ENCODE data around the gene NFS1.

Gene NFS1

DNA sequence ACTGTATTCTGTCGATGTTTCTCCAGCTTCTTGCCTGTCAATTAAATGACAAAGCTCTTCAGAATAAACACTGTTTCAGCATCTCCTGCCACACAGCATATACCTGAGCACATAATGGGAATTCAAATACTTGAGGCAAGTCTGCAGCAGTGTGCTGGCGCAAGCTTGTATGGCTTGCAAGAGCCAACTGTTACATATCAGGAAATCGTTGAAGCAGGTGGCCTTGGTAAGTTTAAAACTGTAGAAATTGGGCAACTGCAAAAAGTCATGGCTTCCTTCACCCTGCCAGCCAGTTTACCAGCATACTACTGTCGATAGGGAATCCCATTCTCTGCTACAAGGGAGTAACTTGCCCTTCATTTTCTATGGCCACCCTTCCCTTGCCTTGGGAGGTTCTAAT, 57.4 kb downstream of the NFS1 start:
- Histone ChIP-seq H3K4me2 (no peak overlapping the region), H3K79me2 (ENCODE audit: insufficient read depth, low read depth) (peaks cover 40% of the 10 kb centered on the region; the same call in 1 of the 2 replicates), H3K4me3 (IDR thresholded peaks at IDR 0.05; ENCODE audit: insufficient read depth, low read depth, low read length) (no peak overlapping the region)

DNA sequence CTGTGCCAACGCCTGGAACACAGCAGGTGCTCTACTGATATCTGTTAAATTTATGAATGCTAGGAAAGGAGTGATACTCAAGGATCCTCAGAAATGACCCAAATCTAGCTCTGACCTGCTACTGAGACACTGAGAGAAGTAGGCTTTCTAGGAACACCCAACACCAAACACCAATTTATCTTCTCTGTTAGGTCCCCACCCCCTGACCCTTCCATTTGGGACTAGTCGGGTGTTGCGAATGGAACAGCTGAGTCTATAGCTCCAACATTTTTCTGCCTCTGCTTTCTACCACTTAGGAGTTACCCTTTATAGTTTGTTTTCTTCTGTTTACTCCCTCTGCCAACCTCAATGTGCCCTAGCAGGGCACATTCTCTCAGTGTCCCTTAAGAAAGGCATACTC, 58.4 kb downstream of the NFS1 start:
- Histone ChIP-seq H3K79me2 (ENCODE audit: insufficient read depth, low read depth) (peaks cover 35% of the 10 kb centered on the region; the same call in 1 of the 2 replicates), H3K27ac (no peak overlapping the region), H3K4me2 (no peak overlapping the region), H3K9ac (no peak overlapping the region), H3K36me3 (ENCODE audit: insufficient read depth) (no peaks in the 10 kb centered on the region), H3K27me3 (ENCODE audit: insufficient read depth, low read depth) (no peaks in the 10 kb centered on the region), H2AFZ (ENCODE audit: low read depth) (no peak overlapping the region), H3K4me1 (ENCODE audit: low read depth, poor library complexity, severe bottlenecking) (no peaks in the 10 kb centered on the region), H3K4me3 (IDR thresholded peaks at IDR 0.05; ENCODE audit: insufficient read depth, low read depth, low read length) (no peak overlapping the region), H4K20me1 (ENCODE audit: insufficient read depth) (no peaks in the 10 kb centered on the region)
- TF ChIP-seq, protein P1, sequence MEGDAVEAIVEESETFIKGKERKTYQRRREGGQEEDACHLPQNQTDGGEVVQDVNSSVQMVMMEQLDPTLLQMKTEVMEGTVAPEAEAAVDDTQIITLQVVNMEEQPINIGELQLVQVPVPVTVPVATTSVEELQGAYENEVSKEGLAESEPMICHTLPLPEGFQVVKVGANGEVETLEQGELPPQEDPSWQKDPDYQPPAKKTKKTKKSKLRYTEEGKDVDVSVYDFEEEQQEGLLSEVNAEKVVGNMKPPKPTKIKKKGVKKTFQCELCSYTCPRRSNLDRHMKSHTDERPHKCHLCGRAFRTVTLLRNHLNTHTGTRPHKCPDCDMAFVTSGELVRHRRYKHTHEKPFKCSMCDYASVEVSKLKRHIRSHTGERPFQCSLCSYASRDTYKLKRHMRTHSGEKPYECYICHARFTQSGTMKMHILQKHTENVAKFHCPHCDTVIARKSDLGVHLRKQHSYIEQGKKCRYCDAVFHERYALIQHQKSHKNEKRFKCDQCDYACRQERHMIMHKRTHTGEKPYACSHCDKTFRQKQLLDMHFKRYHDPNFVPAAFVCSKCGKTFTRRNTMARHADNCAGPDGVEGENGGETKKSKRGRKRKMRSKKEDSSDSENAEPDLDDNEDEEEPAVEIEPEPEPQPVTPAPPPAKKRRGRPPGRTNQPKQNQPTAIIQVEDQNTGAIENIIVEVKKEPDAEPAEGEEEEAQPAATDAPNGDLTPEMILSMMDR (conservative IDR thresholded peaks at IDR 0.05; ENCODE audit: low read depth, low read length), result no peak

More for the DNA sequence above, 57.4 kb downstream of the NFS1 start:
- Histone ChIP-seq H4K20me1 (ENCODE audit: insufficient read depth) (no peaks in the 10 kb centered on the region), H3K4me1 (ENCODE audit: low read depth, poor library complexity, severe bottlenecking) (no peaks in the 10 kb centered on the region), H3K27ac (no peak overlapping the region), H2AFZ (ENCODE audit: low read depth) (no peak overlapping the region), H3K36me3 (ENCODE audit: insufficient read depth) (no peaks in the 10 kb centered on the region), H3K27me3 (ENCODE audit: insufficient read depth, low read depth) (no peaks in the 10 kb centered on the region), H3K9ac (no peak overlapping the region)
- TF ChIP-seq, protein P1 (conservative IDR thresholded peaks at IDR 0.05; ENCODE audit: low read depth, low read length), result no peak

DNA sequence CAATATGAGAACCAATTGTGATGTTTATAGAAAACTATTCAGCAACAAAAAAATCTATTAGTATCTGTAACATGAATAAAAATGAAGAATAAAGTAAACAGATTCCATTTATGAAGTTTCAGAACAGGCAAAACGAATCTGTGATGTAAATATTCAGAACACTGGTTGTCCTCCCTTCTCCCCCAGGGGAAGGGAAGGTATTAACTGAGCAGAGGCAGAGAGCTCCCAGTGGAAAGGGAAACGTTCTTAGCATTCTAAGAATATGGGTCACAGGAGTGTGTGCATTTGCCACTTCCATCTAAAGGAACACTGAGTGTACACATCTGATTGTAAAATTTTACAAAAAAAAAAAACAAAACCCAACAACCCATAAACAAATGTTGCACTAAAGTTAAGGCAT, 60.4 kb downstream of the NFS1 start:
- Histone ChIP-seq H4K20me1 (ENCODE audit: insufficient read depth) (no peaks in the 10 kb centered on the region), H3K79me2 (ENCODE audit: insufficient read depth, low read depth) (peaks cover 25% of the 10 kb centered on the region; the same call in 1 of the 2 replicates), H3K27ac (no peak overlapping the region), H2AFZ (ENCODE audit: low read depth) (no peak overlapping the region), H3K4me1 (ENCODE audit: low read depth, poor library complexity, severe bottlenecking) (no peaks in the 10 kb centered on the region), H3K4me3 (IDR thresholded peaks at IDR 0.05; ENCODE audit: insufficient read depth, low read depth, low read length) (no peak overlapping the region), H3K27me3 (ENCODE audit: insufficient read depth, low read depth) (no peaks in the 10 kb centered on the region), H3K36me3 (ENCODE audit: insufficient read depth) (no peaks in the 10 kb centered on the region), H3K4me2 (no peak overlapping the region), H3K9ac (no peak overlapping the region)
- TF ChIP-seq, protein P1 (conservative IDR thresholded peaks at IDR 0.05; ENCODE audit: low read depth, low read length), result no peak

DNA sequence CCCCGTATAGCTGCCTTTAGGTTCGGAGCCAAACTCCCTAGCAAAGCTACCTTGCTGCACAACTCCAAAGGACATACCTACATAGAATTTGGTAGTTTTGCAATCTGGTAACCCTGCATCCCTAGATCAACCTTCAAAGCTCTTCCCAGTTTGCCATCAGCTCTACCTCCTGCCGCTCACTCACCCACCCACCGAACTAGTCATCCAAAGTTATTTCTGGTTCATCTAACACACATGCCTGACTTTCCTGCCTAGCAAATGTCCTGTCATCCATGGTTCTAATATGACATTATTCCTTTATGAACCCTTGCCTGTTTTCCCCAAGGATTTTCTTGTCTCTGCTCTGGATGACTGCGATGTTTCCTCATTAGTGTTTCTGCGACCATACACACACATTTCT, 61.9 kb downstream of the NFS1 start:
- no peak overlapping the region for H3K27ac ChIP-seq

More for the DNA sequence above, 61.9 kb downstream of the NFS1 start:
- H4K20me1 ChIP-seq (ENCODE audit: insufficient read depth), result no peaks in the 10 kb centered on the region
- H3K4me3 ChIP-seq (IDR thresholded peaks at IDR 0.05; ENCODE audit: insufficient read depth, low read depth, low read length), result no peak overlapping the region
- H3K4me2 ChIP-seq, result no peak overlapping the region
- H3K9ac ChIP-seq, result no peak overlapping the region
- H3K4me1 ChIP-seq (ENCODE audit: low read depth, poor library complexity, severe bottlenecking), result no peaks in the 10 kb centered on the region
- H3K27me3 ChIP-seq (ENCODE audit: insufficient read depth, low read depth), result no peaks in the 10 kb centered on the region
- no peak overlapping the region for H2AFZ ChIP-seq (ENCODE audit: low read depth)
- no peaks in the 10 kb centered on the region for H3K36me3 ChIP-seq (ENCODE audit: insufficient read depth)
- TF ChIP-seq, protein P1 (conservative IDR thresholded peaks at IDR 0.05; ENCODE audit: low read depth, low read length), result no peak
- peaks cover 14% of the 10 kb centered on the region; the same call in 1 of the 2 replicates for H3K79me2 ChIP-seq (ENCODE audit: insufficient read depth, low read depth)

Data from KMS-11 (cell line).